HepG2 (cell line): ENCODE data around the gene ERC1.

Source experiments
- POLR2A ChIP-seq, 2 experiments: IDR thresholded peaks; 2 replicates each; pipeline ENCODE4 v1.6.1; 2011; ENCODE audit warnings: low read depth in 2 of 2, low read length in 2 of 2, mild to moderate bottlenecking in 1 of 2, moderate library complexity in 1 of 2; ENCODE audit not compliant: insufficient read depth in 1 of 2
- RELA ChIP-seq: sonication (generic); formaldehyde crosslinking; IDR thresholded peaks from 2 replicates; pipeline ENCODE4 v1.4.0; 2020; ENCODE audit warnings: missing genetic modification reagents
- SNAPC2 ChIP-seq: sonication (generic); formaldehyde crosslinking; IDR thresholded peaks from 2 replicates; pipeline ENCODE4 v1.8.1; 2022; ENCODE audit warnings: mild to moderate bottlenecking, missing genetic modification reagents
- ZSCAN31 ChIP-seq: sonication (generic); formaldehyde crosslinking; IDR thresholded peaks from 2 replicates; pipeline ENCODE4 v1.5.0; 2020; ENCODE audit warnings: low read depth, mild to moderate bottlenecking, missing genetic modification reagents

DNA sequence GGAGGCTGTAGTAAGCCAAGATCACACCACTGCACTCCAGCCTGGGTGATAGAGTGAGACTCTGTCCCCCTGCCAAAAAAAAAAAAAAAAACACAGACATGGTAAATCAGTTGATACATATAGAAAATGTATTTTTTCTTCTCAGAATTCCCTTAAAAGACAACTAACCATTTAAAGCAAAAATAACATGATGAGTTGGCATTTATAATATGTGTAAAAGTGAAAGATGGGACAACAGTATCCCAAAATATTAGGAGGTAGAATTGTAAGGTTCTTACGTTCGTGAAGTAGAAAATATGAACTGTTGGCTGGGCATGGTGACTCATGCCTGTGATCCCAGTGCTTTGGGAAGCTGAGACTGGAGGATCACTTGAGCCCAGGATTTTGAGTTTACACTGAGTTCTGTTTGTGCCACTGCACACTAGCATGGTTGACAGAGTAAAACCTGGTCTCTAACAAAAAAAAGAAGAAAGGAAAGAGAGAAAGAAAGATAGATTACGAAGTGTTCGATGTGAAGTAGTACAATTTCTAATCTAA is 306.7 kb downstream of the ERC1 start:
- TF ChIP-seq POLR2A (IDR thresholded peaks at IDR 0.05; ENCODE audit: insufficient read depth in 1 of 2, low read depth in 2 of 2, low read length in 2 of 2) (no peak), ZSCAN31 (CRISPR knock-in tag) (no peak), RELA (CRISPR knock-in tag) (no peak), SNAPC2 (CRISPR knock-in tag) (no peak)
